Stimulated activated CD4-positive, alpha-beta T cell treated with anti-CD3 and anti-CD28 coated beads, TNF-alpha, amount 100 ng/mL, for 24 hours (primary cell): ENCODE data around the gene SYT12.
"Not testable (repeated sequence)": the region's sequence is repeated elsewhere in the genome, so short reads cannot be mapped to it uniquely, and the experiment has no call there.

Experiments used
- DNase-seq, 3 experiments: peaks; one replicate each; pipeline ENCODE4 v3.0.0-alpha.2; 2020; ENCODE audit warnings: low read depth in 3 of 3

Gene SYT12

DNA sequence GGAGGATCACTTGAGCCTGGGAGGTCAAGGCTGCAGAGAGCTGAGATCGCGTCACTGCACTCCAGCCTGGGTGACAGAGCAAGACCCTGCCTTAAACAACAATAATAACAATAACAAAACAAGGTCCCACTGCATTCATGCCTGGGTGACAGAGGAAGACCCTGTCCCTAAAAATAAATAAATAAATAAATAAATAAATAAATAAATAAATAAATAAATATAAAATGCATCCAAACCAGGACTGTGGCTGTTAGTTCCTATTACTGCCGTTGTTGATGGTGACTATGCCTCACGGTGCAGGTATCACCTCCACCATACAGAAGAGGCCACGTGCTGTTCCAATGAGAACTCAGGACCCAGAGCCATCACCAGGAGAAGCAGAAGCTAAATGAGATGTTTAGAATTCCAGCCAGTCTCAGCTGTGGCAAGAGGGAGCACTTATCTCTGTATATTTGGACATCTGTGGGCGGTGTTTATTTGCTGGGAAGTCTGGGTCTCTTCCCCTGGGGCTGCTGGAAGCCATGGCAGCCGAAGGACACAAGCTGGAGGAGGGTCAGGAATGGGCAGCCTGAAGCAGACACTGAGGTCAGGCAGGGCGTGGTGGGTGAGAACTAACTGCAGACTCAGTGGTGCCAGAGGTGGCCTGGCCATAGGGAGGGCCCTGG is 26.2 kb upstream of the SYT12 start:
- no peak for DNase-seq

DNA sequence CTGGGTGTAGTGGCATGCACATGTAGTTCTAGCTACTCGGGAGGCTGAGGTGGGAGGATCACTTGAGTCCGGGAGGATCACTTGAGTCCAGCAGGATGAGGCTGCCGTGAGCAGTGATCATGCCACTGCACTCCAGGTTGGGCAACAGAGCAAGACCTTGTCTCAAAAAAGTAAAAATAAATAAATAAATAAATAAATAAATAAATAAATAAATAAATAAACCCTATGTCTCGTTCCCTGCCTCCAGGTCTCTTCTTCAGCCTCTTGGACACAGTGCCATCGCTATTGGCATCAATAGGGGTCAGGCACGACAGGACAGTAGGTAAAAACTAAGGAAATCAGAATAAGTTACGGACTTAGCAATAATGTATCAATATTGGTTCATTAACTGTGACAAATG is 23.4 kb upstream of the SYT12 start:
- no peak for DNase-seq

DNA sequence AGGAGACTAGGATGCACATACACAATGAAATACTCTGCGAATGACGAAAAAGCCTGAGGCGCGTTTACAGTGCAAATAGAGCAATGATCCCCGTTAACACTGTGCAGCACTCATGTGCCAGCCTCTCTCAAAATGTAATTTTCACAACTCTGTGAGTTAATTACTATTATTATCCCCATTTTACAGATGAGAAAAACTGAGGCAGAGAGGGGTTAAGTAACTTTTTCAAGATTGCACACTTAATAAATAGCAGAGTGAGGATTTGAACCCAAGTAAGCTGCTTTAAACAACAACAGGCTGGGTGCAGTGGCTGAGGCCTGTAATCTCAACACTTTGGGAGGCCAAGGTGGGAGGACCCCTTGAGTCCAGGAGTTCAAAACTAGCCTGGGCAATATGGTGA is 21.6 kb upstream of the SYT12 start:
- no peak for DNase-seq

DNA sequence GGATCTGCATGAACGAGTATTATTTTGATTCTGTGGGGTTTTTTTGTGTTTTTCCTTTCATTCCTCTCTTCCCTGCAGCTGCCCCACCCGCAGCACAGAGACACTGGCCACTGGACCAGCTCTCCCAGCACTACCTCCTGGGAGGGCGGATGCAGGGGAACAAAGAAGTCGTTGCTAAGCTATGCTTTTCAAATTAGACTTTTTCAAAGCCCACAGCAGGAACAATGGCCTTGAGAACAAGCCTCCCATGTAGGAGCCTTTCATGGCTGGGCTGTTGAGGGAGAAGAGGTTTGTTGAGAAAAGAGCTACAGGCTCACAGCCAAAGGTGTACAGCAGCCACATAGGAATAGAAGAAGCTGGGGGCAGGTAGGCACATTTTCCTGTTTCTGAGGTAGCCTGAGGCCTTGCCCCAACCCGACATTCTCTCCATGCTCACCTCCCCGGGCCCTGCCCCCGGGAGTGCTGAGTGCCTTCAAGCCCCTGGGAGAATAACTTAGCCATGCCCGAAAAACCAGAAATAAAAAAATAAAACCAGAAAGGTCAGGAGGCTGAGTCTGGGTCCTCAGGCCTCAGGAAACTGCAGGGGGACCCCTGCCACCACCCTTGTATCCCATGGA is 20.5 kb upstream of the SYT12 start:
- DNase-seq, result no peak

DNA sequence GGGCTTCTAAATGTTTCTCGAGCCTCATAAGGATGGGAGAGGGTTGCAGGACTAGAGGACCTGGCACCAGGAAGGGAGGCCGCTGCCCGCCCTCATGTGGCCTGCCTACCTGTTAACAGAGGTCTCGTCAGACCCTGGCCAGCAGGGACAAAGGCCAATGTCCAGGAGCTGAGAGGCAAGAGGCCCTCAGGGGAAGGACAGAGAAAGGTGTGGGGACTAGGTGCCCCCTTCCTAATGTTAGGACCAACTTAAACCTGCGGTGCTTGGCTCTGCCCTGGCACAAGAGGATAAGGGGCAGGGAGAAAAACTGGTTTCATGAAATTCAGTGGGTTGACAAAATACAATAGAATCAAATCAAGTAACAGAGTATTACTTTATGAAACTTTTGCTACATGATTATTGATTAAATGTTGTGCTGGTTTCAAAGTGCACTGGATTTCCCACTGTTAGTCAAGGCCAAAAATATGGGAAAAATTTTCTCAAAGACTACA is 20.0 kb upstream of the SYT12 start:
- no peak for DNase-seq

DNA sequence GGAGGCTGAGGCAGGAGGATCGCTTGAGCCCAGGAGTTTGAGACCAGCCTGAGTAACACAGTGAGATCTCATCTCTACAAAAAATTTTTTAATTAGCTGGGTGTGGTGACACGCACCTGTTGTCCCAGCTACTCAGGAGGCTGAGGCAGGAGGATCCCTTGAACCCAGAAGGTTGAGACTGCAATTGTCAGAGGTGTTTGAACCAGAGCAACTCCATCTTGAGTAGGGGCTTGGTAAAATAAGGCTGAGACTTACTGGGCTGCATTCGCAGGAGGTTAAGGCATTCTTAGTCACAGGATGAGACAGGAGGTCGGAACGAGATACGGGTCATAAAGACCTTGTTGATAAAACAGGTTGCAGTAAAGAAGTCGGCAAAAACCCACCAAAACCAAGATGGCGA is 17.7 kb upstream of the SYT12 start:
- DNase-seq, result not testable (repeated sequence)

DNA sequence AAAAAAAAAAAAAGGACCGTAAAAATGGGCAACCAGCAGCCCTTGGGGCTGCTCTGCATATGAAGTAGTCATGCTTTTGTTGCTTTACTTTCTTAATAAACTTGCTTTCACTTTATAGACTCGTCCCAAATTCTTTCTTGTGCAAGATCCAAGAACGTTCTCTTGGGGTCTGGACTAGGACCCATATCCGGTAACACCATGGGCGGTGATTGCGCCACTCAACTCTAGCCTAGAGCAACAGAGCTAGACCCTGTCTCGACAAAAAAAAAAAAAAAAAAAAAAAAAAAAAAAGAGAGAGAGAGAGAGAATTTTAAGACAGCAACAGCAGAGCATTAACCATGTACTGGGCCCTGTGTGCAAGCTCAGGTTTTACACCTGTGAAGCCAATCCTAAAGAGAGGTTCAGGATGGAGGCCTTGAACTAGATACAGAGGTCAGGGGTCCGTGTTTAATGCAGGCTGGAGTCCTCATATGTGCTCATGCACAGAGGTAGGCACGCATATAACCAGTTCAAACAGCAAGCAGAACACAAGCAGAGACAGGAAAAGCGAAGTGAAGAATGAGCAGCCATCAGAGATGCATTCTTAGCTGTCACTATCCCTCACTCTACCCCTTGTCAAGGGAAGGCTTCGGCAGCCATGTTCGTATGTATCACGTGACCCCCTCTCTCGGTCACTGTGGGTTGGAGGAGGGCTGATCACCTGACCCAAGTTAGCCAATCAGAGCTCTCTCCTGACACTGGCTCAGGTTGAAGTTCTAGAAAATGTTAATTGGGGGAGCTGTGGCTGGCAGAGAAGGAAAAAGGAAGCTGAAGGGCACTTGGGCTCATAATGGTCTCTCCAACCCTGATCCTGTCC is 16.7 kb upstream of the SYT12 start:
- peak in 2 of 3 experiments; percentile 11 to 24 for DNase-seq

DNA sequence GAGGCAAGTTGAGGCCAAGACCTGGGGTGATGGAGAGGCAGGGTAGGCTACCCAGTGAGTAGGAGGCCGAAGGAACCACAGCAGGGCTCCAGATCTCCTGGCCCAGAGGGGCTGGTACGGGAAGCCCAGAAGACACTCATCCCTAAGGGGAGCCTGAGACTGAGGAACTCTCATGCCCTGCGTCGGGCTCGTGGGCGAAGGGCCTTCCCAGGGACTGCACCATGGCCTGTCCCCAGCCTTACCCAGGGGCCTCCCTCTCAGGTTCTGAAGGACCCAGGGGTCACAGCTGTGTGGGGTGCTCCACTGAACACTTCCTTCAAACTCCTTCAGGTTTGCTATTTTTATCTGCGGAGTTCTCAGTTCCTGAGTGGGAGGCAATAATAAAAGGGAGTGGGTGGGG is 15.8 kb upstream of the SYT12 start:
- DNase-seq, result no peak

DNA sequence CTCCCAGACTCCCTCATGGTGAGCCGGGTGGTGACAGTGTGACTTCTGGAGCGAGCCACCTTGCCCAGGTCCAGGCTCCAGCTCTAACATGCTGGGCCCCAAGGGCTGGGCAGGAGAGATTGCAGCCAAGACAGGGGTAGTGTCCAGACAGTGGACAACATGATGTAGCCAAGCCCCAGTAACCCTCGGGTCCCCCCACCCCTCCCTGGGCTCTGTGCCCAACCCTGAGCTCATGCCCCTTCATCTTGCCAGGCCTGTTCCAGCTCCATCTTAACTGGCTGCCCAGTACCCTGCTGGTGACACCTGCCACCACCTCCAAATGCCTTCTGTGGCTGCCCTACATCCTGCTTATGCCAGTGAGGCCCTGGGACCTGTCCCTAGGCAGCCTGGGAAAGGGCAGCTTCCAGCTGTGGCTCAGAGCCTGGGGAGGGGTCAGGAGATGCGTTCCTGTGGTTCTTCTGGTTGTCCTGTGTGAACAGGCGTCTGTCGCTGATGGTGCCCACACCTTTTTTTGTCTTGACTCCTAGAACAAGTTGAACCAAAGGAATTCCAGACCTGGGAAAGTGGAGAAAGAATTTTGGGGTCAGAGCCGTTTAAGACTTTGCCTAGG is 12.5 kb upstream of the SYT12 start:
- DNase-seq, result no peak

DNA sequence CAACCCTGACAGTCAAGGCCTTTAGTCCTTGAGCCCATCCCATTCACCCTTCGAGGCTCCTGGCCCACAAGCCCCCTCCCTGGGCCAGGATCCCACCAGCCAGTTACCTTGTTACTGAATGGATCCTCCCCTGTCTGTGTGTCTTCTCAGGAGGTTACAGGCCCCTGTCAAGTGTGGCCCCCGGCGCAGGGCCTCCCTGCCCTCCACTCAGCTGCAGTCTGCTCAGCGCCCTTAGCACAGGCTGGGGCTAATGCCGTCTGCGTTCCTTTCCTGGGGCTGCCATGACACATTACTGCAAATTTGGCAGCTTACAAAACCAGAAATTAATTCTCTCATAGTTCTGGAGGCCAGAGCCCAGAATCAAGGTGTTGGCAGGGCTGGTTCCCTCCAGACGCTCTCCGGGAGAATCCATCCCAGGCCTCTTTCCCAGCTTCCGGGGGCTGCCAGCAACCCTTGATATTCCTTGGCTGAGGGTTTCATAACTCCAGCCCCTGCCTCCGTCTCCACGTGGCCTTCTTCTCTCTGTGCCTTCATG is 9.4 kb upstream of the SYT12 start:
- DNase-seq, result no peak

DNA sequence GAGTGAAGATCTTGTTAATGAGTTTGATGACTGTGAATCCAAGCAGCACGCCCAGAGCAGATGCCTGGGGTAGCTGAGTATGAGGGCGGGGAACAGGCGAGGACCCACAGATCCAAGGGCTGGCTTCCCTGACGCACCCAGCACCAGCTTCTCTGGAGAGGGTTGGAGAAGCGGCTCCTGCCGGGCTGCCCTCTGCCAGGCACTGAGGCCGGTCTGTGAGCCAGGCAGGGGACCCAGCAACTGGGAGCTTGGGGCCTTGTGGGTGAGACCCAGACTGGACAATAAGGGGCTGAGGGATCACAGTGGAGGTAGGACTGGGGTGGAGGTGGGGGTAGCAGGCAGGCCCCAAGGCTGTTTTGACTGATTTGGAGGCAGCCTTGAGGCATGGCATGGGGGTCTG is 8.6 kb upstream of the SYT12 start:
- no peak for DNase-seq

DNA sequence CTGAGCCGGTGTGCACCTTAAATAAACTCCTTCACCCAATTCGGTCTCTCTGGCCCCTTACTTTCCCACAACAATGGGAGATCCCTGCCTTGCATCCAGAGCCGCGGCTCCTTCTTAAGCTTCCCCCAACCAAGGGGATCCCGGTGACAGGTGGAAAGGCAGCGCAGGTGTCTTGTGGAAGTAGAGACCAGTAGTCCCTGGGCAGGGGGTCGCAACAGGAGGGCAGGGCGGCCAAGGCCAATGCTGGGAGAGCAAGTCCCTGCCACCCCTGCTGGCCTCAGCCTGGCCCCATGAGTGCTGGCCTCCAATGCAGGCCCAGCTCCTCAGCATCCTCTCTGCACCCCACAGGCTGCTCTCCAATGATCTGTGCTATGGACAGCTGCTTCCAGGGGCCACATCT is 7.9 kb upstream of the SYT12 start:
- DNase-seq, result no peak

DNA sequence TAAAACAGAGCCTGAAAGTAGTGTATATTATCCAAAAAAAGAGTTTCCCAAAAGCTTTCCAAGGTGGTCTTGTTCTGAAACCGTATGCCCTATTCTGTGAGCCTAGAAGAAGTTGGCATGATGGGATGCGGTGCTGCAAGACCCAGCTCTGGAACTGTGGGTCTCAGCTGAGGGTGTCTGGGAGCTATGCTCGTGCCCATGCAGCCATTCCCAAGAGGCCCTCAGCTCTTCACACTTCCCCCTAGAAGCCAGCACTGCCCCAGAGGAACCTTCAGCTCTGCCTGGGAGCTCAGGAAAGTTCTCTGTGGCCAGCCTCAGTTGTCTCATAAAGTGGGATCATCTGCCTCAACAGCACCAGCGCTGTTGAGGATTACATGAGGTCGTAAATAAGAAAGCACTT is 6.4 kb upstream of the SYT12 start:
- DNase-seq, result no peak

DNA sequence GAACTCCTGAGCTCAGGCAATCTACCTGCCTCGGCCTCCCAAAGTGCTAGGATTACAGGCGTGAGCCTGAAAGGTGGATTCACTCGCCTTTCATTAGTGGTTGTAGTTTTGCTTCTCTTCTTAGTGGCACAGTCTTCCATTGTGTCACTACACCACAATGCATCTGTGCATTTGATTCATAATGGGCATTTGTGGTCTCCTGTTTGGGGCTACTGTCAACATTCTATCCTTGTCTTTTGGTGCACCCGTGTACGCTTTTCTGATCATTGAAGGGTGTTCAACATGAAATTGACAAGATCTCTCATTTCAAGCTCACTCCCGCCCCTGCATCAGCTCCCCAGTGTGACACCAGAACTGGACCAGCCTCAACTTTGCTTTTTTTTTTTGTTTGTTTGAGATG is 2.0 kb upstream of the SYT12 start:
- DNase-seq, result no peak

DNA sequence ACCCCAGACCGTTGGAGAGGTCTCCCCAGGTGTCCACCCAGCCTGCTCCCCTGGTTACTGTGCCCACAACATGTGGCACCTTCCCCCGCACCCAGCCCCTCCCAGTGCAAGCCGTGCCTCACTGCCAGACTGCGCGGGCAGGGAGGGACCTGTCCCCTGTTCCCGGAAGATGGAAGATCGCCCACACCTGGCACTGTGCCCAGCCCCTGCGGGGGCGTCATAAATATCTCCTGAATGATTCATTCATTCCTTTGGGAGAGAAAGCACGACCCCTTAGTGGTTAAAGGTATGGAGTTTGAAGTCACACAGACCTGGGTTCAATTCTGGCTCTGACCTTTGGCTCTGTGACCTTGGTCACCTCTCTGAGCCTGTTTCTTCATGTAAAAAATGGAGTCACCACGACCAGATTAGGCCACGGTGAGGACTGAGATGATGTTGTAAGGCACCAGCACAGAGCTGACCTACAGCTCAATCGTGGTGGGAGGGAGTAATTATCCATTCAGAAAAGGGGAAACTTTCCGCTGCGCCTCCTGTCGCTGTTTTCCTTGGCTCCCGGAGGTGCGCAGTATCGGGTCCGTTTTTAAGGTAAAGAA is 497 bp upstream of the SYT12 start:
- DNase-seq, result no peak

DNA sequence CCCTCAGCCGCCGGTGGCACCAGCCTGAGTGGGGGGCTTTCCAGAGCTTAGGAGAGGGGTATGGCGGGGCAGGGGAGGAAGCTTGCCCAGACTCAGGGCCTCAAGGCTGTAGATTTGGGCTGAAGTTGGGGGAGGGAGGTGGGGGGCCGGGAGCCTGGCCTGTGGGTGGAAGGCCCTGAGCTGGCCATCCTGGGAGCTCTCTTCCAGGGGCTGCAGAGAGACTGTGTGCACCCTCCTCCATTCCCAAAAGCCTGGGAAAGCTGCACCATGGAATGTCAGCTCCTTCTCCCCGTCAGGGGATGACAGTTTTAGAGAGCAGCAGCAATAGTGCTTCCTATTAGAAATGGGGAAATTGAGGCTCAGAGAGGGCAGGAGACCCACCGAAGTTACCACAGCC is 1.0 kb downstream of the SYT12 start:
- DNase-seq, result no peak

DNA sequence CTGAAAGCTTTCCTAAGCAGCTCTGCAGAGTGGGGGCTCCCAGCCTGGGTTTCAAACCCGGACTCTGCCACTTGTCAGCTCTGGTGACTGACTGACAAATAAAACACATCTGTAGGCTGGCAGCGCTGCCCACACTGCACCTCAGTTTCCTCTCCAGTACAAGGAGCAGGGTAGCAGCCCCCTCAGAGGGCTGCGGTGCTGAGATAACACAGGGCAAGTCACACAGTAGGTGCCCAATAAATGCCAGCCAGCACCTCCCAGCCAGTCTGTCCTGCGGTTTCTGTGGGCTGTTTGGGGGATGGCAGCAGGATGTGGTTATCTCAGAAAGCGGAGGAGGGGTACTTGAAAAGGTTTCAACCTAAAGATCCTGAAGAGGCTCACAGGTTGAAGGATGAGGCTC is 1.5 kb downstream of the SYT12 start:
- peak in 1 of 3 experiments; percentile 44 for DNase-seq

DNA sequence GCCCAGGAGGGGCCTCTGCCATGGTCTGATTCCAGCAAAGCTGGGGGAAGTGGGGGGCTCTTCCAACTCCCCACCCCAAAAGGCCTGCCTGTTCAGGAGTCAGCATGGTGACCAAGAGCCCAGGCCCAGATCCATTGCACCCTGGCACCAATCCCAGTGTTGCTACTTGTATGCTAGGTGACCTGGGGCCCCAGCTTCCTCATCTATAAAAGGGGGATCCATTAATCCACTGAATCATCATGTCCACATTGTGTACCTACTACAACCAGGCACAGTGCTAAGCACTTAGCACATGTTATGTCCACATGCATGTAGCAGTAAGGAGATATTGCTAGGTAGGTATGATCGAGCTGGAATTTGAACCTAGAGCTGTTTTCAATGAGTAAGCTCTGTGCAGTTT is 2.0 kb downstream of the SYT12 start:
- no peak for DNase-seq

DNA sequence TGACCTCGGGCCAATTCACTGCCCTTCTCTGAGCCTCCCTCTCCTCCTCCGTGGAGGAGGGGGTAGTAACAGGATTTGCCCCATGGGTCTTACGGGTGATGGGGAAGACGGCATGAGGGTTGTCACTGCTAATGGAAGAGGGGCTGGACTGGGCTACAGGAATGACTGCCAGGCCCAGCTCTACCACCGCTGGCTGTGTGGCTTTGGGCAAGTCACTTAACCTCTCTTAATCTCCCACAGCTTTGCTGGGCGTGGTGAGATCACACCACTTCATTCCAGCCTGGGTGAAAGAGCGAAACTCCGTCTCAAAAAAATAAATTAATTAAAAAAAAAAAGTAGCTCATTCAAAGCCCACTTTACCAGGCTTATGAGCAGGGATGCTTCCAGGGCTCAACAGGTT is 2.8 kb downstream of the SYT12 start:
- DNase-seq, result no peak

DNA sequence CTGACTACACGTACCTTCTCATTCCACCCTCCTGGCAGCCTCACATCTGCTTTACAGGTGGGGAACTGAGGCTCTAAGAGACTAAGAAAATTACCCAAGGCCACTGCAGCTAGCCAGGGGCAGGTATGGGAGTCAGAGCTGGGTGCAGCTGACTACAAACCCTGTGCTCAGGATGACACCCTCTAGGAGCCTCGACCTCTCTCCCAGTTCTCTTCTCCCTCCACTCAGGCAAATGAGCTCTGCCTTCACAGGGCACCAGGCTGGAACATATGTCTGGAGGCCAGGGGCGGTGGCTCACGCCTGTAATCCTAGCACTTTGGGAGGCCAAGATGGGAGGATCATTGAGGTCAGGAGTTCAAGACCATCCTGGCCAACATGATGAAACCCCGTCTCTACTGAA is 4.0 kb downstream of the SYT12 start:
- DNase-seq, result no peak

DNA sequence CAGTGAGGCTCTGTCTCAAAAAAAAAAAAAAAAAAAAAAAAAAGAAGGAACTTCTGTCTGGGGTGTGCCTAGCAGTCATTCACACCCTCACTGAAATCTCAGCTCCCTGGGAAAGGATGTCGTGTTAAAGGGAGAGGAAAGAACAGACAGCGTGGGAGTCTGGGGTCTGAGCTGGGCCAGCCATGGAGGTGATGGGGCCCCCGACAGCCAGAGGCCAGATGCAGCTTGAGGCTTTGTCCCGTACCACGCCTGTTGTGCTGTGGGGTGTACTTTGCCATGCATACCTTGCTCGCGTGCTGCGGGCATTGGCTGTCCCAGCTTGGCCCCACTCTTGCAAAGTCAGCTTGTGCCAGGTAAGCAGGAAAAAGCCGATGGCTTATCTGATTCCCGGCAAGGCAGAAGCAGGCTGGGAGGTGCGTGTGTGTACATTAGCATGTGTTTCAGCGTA is 4.6 kb downstream of the SYT12 start:
- no peak for DNase-seq
